ENCODE measurements around the gene DLD.
"Not testable (repeated sequence)": the region's sequence is repeated elsewhere in the genome, so short reads cannot be mapped to it uniquely, and the experiment has no call there.

DLD gene

GRCh38 chr7:107913851-107914250 lies 22.9 kb downstream of the DLD start:
- no peak for TF ChIP-seq CTCF (IDR thresholded peaks at IDR 0.05; ENCODE audit: low read depth, low read length)

GRCh38 chr7:107914831-107915230 lies 23.8 kb downstream of the DLD start:
- no peak for TF ChIP-seq CTCF (IDR thresholded peaks at IDR 0.05; ENCODE audit: low read depth, low read length)
- in situ Hi-C loops (cut with HindIII; ENCODE audit: low sequenced_read_pairs): no loop called here
- no peak for DNase-seq (ENCODE audit: low read depth, low spot score)
- H3K4me3 ChIP-seq (ENCODE audit: low read depth, low read length): no peak overlapping the region

More at GRCh38 chr7:107913851-107914250, 22.9 kb downstream of the DLD start:
- in situ Hi-C loops (cut with HindIII; ENCODE audit: low sequenced_read_pairs): no loop called here
- H3K4me3 ChIP-seq (ENCODE audit: low read depth, low read length): no peak overlapping the region
- DNase-seq (ENCODE audit: low read depth, low spot score): no peak

- no peak for TF ChIP-seq CTCF (IDR thresholded peaks at IDR 0.05; ENCODE audit: low read depth, low read length)
- no peak for DNase-seq (ENCODE audit: low read depth, low spot score)
- in situ Hi-C loops (cut with HindIII; ENCODE audit: low sequenced_read_pairs): no loop called here
- no peak overlapping the region for H3K4me3 ChIP-seq (ENCODE audit: low read depth, low read length)
These were observed 24.6 kb downstream of the DLD start for GRCh38 chr7:107915541-107915940.

GRCh38 chr7:107917763-107918651 lies 27.0 kb downstream of the DLD start:
- DNase-seq (ENCODE audit: low read depth, low spot score): no peak
- no peak overlapping the region for H3K4me3 ChIP-seq (ENCODE audit: low read depth, low read length)
- TF ChIP-seq CTCF (IDR thresholded peaks at IDR 0.05; ENCODE audit: low read depth, low read length): no peak
- in situ Hi-C loops (cut with HindIII; ENCODE audit: low sequenced_read_pairs): no loop called here

- DNase-seq (ENCODE audit: low read depth, low spot score): no peak
- TF ChIP-seq CTCF (IDR thresholded peaks at IDR 0.05; ENCODE audit: low read depth, low read length): no peak
- in situ Hi-C loops (cut with HindIII; ENCODE audit: low sequenced_read_pairs): no loop called here
- no peak overlapping the region for H3K4me3 ChIP-seq (ENCODE audit: low read depth, low read length)
These were observed 28.0 kb downstream of the DLD start for GRCh38 chr7:107918948-107919347.

GRCh38 chr7:107920048-107920772 lies 29.2 kb downstream of the DLD start:
- H3K4me3 ChIP-seq (ENCODE audit: low read depth, low read length): no peak overlapping the region
- DNase-seq (ENCODE audit: low read depth, low spot score): peak; percentile 48
- TF ChIP-seq CTCF (IDR thresholded peaks at IDR 0.05; ENCODE audit: low read depth, low read length): no peak
- in situ Hi-C loops (cut with HindIII; ENCODE audit: low sequenced_read_pairs): no loop called here

GRCh38 chr7:107921826-107922225 lies 30.8 kb downstream of the DLD start:
- DNase-seq (ENCODE audit: low read depth, low spot score); in situ Hi-C loops (cut with HindIII; ENCODE audit: low sequenced_read_pairs); H3K4me3 ChIP-seq (ENCODE audit: low read depth, low read length): not testable (repeated sequence)

Data from astrocyte of the spinal cord (primary cell).